Colonic mucosa (tissue), 4 donors: ENCODE results near the gene UTS2R. TPM values are rescaled to one million over a fixed set of nuclear protein-coding genes. Genes with fewer than 3 reads are reported as not detected.
"Not testable (repeated sequence)": the region's sequence is repeated elsewhere in the genome, so short reads cannot be mapped to it uniquely, and the experiment has no call there.

ENCODE experiments used
- DNase-seq: peaks from one replicate; pipeline ENCODE4 v3.0.0-alpha.2; 2020
- H3K27ac ChIP-seq: fragments of 200-600 bp; one replicate; pipeline ENCODE4 v1.8.0; 2021
- H3K27me3 ChIP-seq: fragments of 200-600 bp; one replicate; pipeline ENCODE4 v1.8.0; 2021
- H3K36me3 ChIP-seq: fragments of 200-600 bp; one replicate; pipeline ENCODE4 v1.8.0; 2021
- H3K4me1 ChIP-seq: fragments of 200-600 bp; one replicate; pipeline ENCODE4 v1.8.0; 2021; ENCODE audit warnings: mild to moderate bottlenecking
- H3K4me3 ChIP-seq: fragments of 200-600 bp; one replicate; pipeline ENCODE4 v1.8.0; 2021
- H3K9ac ChIP-seq, 2 donors: one replicate each; pipeline ENCODE4 v1.7.0; 2013; ENCODE audit warnings: control low read depth in 2 of 2, low read depth in 2 of 2, low read length in 2 of 2
- H3K9me3 ChIP-seq: fragments of 200-600 bp; one replicate; pipeline ENCODE4 v1.8.0; 2021
- intact Hi-C: fragments of 100-400 bp; cut with DNase I; formaldehyde crosslinking; loops from one replicate; pipeline ENCODE4 v1.14.1; 2022
- total RNA-seq, 2 donors: library from RNA; stranded (reverse); fragmentation: NEBNext Ultra II Directional in 1 of 2; extraction: Animal tissue kit (Norgen Biotek cat#: 25700) in 1 of 2; gene quantifications; one replicate each; pipeline ENCODE4 v1.2.1, GENCODE V29; 2021
- TF ChIP-seq, protein P1 (sequence below): fragments of 200-600 bp; IDR thresholded peaks from one replicate; pipeline ENCODE4 v1.8.0; 2022; ENCODE audit warnings: antibody characterized with exemption, mild to moderate bottlenecking
- donor health status: healthy.
- donor health status: DM: no; HTN: no; CAD: no.
- donor health status: DM: no; HTN: no; CAD: no.

Gene UTS2R
- total RNA-seq, 2 donors from 2014 or later = not detected

DNA sequence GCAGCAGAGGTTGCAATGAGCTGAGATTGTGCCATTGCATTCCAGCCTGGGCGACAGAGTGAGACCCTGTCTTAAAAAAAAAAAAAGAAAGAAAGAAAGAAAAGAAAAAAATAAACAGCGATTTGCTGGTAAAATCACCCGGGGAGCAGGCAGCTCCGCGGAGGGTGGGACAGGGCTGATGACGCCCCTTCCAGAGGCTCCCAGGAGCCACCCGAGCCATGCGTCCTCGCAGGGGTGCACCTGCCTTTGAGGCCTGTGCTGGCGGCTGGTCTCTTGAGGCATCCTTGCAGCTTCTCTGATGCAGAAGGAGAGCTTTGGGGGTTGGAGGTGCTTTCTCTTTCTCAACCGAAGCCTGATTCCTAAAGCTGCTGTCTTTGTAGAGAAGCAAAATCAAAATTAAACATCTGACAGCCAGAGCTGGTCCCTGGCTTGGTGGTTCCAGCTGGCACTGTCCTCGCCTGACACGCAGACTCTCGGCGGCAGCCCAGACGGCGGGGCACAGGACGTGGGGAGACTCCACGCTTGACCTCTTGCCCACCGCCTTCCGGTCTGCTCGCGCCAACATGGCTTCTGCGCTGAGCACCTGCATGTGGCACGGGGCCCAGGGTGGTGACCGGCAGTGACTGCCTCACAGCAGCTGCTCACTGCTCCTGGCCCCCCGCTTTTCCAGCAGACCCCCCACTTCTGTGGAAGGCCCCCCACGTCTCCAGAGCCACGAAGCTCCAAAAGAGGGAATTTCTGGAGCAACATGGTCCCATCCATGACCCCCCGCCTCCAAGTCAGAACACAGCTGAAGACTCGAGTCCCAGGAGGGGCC lies 6.6 kb downstream of the UTS2R start:
- TF ChIP-seq, protein P1, sequence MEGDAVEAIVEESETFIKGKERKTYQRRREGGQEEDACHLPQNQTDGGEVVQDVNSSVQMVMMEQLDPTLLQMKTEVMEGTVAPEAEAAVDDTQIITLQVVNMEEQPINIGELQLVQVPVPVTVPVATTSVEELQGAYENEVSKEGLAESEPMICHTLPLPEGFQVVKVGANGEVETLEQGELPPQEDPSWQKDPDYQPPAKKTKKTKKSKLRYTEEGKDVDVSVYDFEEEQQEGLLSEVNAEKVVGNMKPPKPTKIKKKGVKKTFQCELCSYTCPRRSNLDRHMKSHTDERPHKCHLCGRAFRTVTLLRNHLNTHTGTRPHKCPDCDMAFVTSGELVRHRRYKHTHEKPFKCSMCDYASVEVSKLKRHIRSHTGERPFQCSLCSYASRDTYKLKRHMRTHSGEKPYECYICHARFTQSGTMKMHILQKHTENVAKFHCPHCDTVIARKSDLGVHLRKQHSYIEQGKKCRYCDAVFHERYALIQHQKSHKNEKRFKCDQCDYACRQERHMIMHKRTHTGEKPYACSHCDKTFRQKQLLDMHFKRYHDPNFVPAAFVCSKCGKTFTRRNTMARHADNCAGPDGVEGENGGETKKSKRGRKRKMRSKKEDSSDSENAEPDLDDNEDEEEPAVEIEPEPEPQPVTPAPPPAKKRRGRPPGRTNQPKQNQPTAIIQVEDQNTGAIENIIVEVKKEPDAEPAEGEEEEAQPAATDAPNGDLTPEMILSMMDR = no peak
- peaks cover 27% of the 10 kb centered on the region for H3K27me3 ChIP-seq
- DNase-seq = no peak

DNA sequence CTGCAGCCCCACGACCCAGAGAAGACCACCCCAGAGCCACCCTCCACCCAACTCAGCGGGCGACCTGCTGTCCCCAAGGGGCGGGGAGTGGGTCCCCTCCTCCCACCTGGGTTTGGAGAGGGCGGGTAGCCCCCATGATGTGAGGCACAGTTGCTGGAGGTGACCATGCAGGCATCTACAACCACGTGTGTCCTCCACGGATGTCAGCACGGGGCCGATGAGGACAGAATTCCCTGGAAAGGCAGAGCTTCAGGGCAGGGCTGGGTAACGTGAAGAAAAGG lies 7.1 kb downstream of the UTS2R start:
- Histone ChIP-seq H3K4me3 (no peak overlapping the region), H3K27me3 (peaks cover 22% of the 10 kb centered on the region), H3K9me3 (no peaks in the 10 kb centered on the region), H3K9ac (no peak overlapping the region), H3K27ac (no peak overlapping the region), H3K4me1 (no peaks in the 10 kb centered on the region), H3K36me3 (no peaks in the 10 kb centered on the region)
- no peak for DNase-seq
- TF ChIP-seq, protein P1 = no peak
- intact Hi-C loops = no loop called here

More for the DNA sequence above, 6.6 kb downstream of the UTS2R start:
- Histone ChIP-seq H3K9me3 (no peaks in the 10 kb centered on the region), H3K4me3 (no peak overlapping the region), H3K4me1 (no peaks in the 10 kb centered on the region), H3K27ac (no peak overlapping the region), H3K36me3 (no peaks in the 10 kb centered on the region), H3K9ac (no peak overlapping the region)
- intact Hi-C loops = no loop called here

DNA sequence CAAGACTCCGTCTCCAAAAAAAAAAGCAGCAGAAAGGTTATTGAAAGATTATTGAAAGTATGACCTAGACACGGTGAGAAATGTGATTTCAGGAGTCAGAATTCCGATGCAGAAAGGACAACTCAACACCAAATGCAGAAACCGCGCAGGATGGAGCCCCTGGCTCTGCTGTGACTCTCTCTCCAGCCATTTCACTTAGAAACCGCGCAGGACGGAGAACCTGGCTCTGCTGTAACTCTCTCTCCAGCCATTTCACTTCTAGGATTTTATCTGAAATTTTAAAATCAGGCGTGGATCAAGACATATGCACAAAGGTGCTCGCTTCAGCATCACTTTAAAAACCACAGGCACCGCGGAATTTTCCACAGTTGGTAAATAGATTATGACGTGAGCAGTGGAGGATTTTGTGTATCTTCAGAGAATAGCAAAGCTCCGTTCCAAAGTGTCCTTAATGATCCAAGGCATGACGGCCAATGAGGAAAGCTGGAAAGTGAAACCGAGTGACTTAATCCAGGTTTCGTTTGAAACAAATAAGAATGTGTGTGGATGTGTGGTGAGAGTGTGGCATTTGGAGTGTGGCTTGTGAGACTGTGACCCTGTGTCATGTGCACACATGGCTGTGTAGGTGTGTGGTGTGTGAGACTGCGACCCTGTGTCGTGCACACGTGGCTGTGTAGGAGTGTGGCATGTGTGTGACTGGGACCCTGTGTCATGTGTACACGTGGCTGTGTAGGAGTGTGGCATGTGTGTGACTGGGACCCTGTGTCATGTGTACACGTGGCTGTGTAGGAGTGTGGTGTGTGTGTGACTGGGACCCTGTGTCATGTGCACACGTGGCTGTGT lies 9.5 kb downstream of the UTS2R start:
- no peaks in the 10 kb centered on the region for H3K9me3 ChIP-seq
- DNase-seq = no peak

DNA sequence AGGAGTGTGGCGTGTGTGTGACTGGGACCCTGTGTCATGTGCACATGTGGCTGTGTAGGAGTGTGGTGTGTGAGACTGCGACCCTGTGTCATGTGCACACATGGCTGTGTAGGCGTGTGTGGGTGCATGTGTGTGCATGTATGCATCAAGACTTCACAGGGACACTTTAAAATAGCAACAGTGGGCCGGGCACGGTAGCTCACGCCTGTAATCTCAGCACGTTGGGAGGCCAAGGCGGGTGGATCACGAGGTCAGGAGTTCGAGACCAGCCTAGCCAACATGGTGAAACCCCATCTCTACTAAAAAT lies 10.1 kb downstream of the UTS2R start:
- DNase-seq, H3K9ac ChIP-seq, intact Hi-C loops, H3K27ac ChIP-seq, H3K4me1 ChIP-seq, H3K4me3 ChIP-seq, H3K36me3 ChIP-seq, H3K9me3 ChIP-seq: not testable (repeated sequence)
- H3K27me3 ChIP-seq = peaks cover 16% of the 10 kb centered on the region

More for the DNA sequence above, 9.5 kb downstream of the UTS2R start:
- intact Hi-C loops = no loop called here
- Histone ChIP-seq H3K4me3 (no peak overlapping the region), H3K27me3 (peaks cover 14% of the 10 kb centered on the region), H3K9ac (no peak overlapping the region), H3K4me1 (no peaks in the 10 kb centered on the region), H3K36me3 (no peaks in the 10 kb centered on the region), H3K27ac (no peak overlapping the region)
- TF ChIP-seq, protein P1 = no peak

DNA sequence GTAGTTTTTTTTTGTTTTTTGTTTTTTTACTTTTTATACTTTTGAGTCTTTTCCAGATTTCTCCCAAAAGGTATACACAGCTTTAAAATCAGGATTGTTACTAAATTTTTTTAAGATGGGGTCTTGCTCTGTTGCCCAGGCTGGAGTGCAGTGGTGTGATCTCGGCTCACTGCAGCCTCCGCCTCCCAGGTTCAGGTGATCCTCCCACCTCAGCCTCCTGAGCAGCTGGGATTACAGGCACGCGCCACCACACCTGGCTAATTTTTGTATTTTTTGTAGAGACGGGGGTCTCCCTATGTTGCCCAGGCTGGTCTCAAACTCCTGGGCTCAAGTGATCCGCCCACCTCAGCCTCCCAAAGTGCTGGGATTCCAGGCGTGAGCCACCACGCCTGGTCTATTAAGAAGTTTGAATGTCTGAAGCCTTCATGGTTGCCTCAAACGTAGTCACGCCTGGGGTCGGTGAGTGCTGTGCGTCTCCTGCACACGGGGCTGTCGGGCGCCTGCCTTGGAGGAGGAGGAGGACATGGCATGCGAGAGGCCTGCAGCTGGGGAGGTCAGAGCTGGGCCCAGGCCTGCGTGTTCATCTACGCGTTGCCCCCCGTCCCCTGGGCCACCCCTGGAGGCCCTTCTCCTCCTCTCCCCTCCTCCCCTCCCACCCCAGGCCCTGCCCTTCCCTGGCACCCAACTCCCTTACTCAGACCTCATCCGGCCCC lies 10.8 kb downstream of the UTS2R start:
- H3K4me1 ChIP-seq, H3K4me3 ChIP-seq, H3K27ac ChIP-seq, H3K36me3 ChIP-seq, H3K9me3 ChIP-seq, H3K9ac ChIP-seq, DNase-seq, intact Hi-C loops: not testable (repeated sequence)
- H3K27me3 ChIP-seq = peaks cover 23% of the 10 kb centered on the region

DNA sequence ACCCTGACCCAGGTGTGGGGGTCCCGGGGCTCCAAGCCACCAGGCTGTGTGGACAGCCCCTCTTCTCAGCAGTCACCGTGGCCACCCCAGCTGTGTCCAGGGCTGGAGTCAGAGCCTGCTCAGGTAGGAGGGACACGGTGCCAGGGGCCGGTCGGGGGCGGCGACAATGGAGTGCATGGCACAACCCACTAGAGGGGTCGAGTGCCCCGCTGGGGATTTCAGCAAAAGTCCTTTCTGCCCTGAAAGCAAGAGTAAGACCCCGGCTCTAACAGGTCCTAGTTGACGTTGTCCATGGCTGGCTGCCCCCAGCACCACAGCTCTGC lies 11.3 kb downstream of the UTS2R start:
- intact Hi-C loops = no loop called here
- no peaks in the 10 kb centered on the region for H3K9me3 ChIP-seq
- H3K4me1 ChIP-seq = no peaks in the 10 kb centered on the region
- no peak for DNase-seq
- H3K4me3 ChIP-seq = no peak overlapping the region
- TF ChIP-seq, protein P1 = no peak
- no peak overlapping the region for H3K9ac ChIP-seq
- no peaks in the 10 kb centered on the region for H3K36me3 ChIP-seq
- peaks cover 25% of the 10 kb centered on the region for H3K27me3 ChIP-seq
- no peak overlapping the region for H3K27ac ChIP-seq
